T-cell (primary cell): Measurements from ENCODE around the gene DCUN1D2. TPM values are rescaled to one million over a fixed set of nuclear protein-coding genes. Genes with fewer than 3 reads are reported as not detected.

Experiments
- ATAC-seq, 4 experiments: fragments of 200-7000 bp in 3 of 4; fragments of 150-1000 bp in 1 of 4; cut with Tn5 transposase; replicated peaks in 1 of 4; 1 replicate in 3 of 4; 2 replicates in 1 of 4; pipeline ENCODE4 v1.10.0; 2021; ENCODE audit warnings: moderate library complexity in 3 of 4, mild to moderate bottlenecking in 2 of 4, moderate number of reproducible peaks in 1 of 4
- CTCF ChIA-PET, 2 donors: fragments of 300-600 bp; sonication (Branson Sonifier 250); formaldehyde crosslinking; loops; one replicate each; lab custom pipeline; 2022; ENCODE audit warnings: antibody characterized with exemption in 2 of 2; lab: Charles Lee
- POLR2A ChIA-PET, 2 donors: fragments of 300-600 bp; sonication (Branson Sonifier 250); formaldehyde crosslinking; loops; one replicate each; lab custom pipeline; 2022; ENCODE audit warnings: antibody characterized with exemption in 2 of 2; lab: Charles Lee
- DNase-seq, 35 experiments: peaks; one replicate each; pipeline versions ENCODE4 v3.0.0 to v3.0.0-alpha.2; 2013 to 2023
- H3K27ac ChIP-seq: one replicate; pipeline ENCODE4 v1.5.1; 2013; ENCODE audit warnings: low read length
- H3K27me3 ChIP-seq, 2 experiments: replicated peaks in 1 of 2; 1 replicate in 1 of 2; 2 replicates in 1 of 2; pipeline versions ENCODE4 v1.6.1 to v1.7.0; 2013; ENCODE audit warnings: low read length in 1 of 2, mixed read lengths in 1 of 2; ENCODE audit not compliant: control insufficient read depth in 2 of 2, insufficient read depth in 2 of 2; ENCODE audit errors: extremely low read depth in 1 of 2
- H3K36me3 ChIP-seq, 2 donors: 1 replicate in 1 of 2; 2 replicates in 1 of 2; pipeline versions ENCODE4 v1.6.1 to v1.7.0; 2013; ENCODE audit warnings: low read length in 1 of 2; ENCODE audit not compliant: control insufficient read depth in 2 of 2, insufficient read depth in 1 of 2; ENCODE audit errors: extremely low read depth in 1 of 2
- H3K4me1 ChIP-seq, 2 experiments: 1 replicate in 1 of 2; 2 replicates in 1 of 2; pipeline versions ENCODE4 v1.6.1 to v1.7.0; 2013; ENCODE audit warnings: low read length in 2 of 2, mixed read lengths in 1 of 2; ENCODE audit not compliant: insufficient read depth in 2 of 2, control insufficient read depth in 1 of 2; ENCODE audit errors: extremely low read depth in 1 of 2
- H3K4me3 ChIP-seq, 2 donors: 1 replicate in 1 of 2; 2 replicates in 1 of 2; pipeline versions ENCODE4 v1.5.1 to v1.7.0; 2013; ENCODE audit warnings: mild to moderate bottlenecking in 2 of 2, low read length in 1 of 2, moderate library complexity in 1 of 2; ENCODE audit not compliant: control insufficient read depth in 1 of 2; ENCODE audit errors: extremely low read depth in 1 of 2
- H3K9me3 ChIP-seq: 2 replicates; pipeline ENCODE4 v1.7.0; 2013
- H3K27ac Mint-ChIP-seq, 2 donors: one replicate each; pipeline ENCODE4 v1.8.0; 2020 to 2021; ENCODE audit warnings: mild to moderate bottlenecking in 2 of 2, mixed read lengths in 2 of 2
- H3K27me3 Mint-ChIP-seq, 2 donors: one replicate each; pipeline ENCODE4 v1.8.0; 2021 to 2022; ENCODE audit warnings: mixed read lengths in 2 of 2
- H3K36me3 Mint-ChIP-seq: one replicate; pipeline ENCODE4 v1.8.0; 2021; ENCODE audit warnings: mixed read lengths
- H3K4me1 Mint-ChIP-seq, 3 donors: one replicate each; pipeline ENCODE4 v1.8.0; 2020 to 2022; ENCODE audit warnings: mixed read lengths in 3 of 3, mild to moderate bottlenecking in 1 of 3
- H3K4me3 Mint-ChIP-seq, 3 donors: one replicate each; pipeline ENCODE4 v1.8.0; 2020 to 2022; ENCODE audit warnings: mild to moderate bottlenecking in 3 of 3, mixed read lengths in 3 of 3, moderate library complexity in 3 of 3
- H3K9me3 Mint-ChIP-seq, 3 donors: one replicate each; pipeline ENCODE4 v1.8.0; 2020 to 2022; ENCODE audit warnings: mixed read lengths in 3 of 3
- WGBS: methylation state at CpG from one replicate; pipeline ENCODE4 v1.1.5; 2013; ENCODE audit warnings: missing lambda C conversion rate; ENCODE audit not compliant: insufficient coverage; 5-methylcytosine and 5-hydroxymethylcytosine counted together
- total RNA-seq, 35 experiments: library from RNA in 6 of 35; stranded (reverse) in 6 of 35; fragments of 120-200 nt in 1 of 35; gene quantifications; one replicate each; pipeline versions ENCODE4 v1.2.1 to v1.2.4 and lab custom pipeline; 2013 to 2026

DCUN1D2 gene
- total RNA-seq, 5 donors from 2014 or later (not counting 1 experiment from before 2014, with no cell fraction given) = 18.7 to 27.7 (median 25.3) TPM

- no peaks in the 10 kb centered on the region for H3K4me1 ChIP-seq
- no peak overlapping the region for H3K27ac Mint-ChIP-seq
- peaks cover 15 to 29% of the 10 kb centered on the region in 2 donors for H3K36me3 ChIP-seq
- H3K27ac ChIP-seq = no peak overlapping the region
- ChIA-PET CTCF (no interaction called here), POLR2A (no interaction called here)
- H3K9me3 ChIP-seq = no peaks in the 10 kb centered on the region
- peaks cover 39% of the 10 kb centered on the region for H3K36me3 Mint-ChIP-seq
- no peaks in the 10 kb centered on the region for H3K9me3 Mint-ChIP-seq
- no peaks in the 10 kb centered on the region for H3K27me3 Mint-ChIP-seq
- H3K4me3 Mint-ChIP-seq = no peak overlapping the region
- ATAC-seq (no peak), DNase-seq (no peak)
- no peaks in the 10 kb centered on the region for H3K27me3 ChIP-seq
- WGBS = 96% methylated on average over 13 of the region's 18 CpGs
- no peaks in the 10 kb centered on the region for H3K4me1 Mint-ChIP-seq
- no peak overlapping the region for H3K4me3 ChIP-seq
Measured at GRCh38 chr13:113536461-113537110, 46.1 kb upstream of the DCUN1D2 start.

- Histone ChIP-seq H3K9me3 (no peaks in the 10 kb centered on the region), H3K36me3 (peaks cover 4 to 24% of the 10 kb centered on the region in 2 donors), H3K4me3 (no peak overlapping the region), H3K4me1 (no peaks in the 10 kb centered on the region), H3K27me3 (no peaks in the 10 kb centered on the region), H3K27ac (no peak overlapping the region)
- WGBS = 97% methylated on average over 10 of the region's 13 CpGs
- Mint-ChIP-seq H3K27me3 (no peaks in the 10 kb centered on the region), H3K4me1 (no peaks in the 10 kb centered on the region), H3K4me3 (no peak overlapping the region), H3K27ac (no peak overlapping the region), H3K9me3 (no peaks in the 10 kb centered on the region), H3K36me3 (peaks cover 34% of the 10 kb centered on the region)
- ATAC-seq = no peak
- no peak for DNase-seq
- CTCF ChIA-PET = no interaction called here
- POLR2A ChIA-PET = no interaction called here
Measured at GRCh38 chr13:113535381-113535781, 44.9 kb upstream of the DCUN1D2 start.

- Mint-ChIP-seq H3K4me3 (no peak overlapping the region), H3K27ac (no peak overlapping the region), H3K36me3 (peaks cover 33% of the 10 kb centered on the region), H3K9me3 (no peaks in the 10 kb centered on the region), H3K4me1 (no peaks in the 10 kb centered on the region), H3K27me3 (no peaks in the 10 kb centered on the region)
- Histone ChIP-seq H3K27me3 (no peaks in the 10 kb centered on the region), H3K36me3 (peaks cover 0 to 22% of the 10 kb centered on the region in 2 donors), H3K4me3 (no peak overlapping the region), H3K4me1 (no peaks in the 10 kb centered on the region), H3K27ac (no peak overlapping the region), H3K9me3 (no peaks in the 10 kb centered on the region)
- ChIA-PET POLR2A (no interaction called here), CTCF (no interaction called here)
- WGBS = 100% methylated on average over 3 of the region's 12 CpGs
- ATAC-seq (no peak), DNase-seq (no peak)
Measured at GRCh38 chr13:113534236-113534860, 43.8 kb upstream of the DCUN1D2 start.

- Mint-ChIP-seq H3K9me3 (no peaks in the 10 kb centered on the region), H3K36me3 (peaks cover 41% of the 10 kb centered on the region), H3K27me3 (no peaks in the 10 kb centered on the region), H3K4me3 (no peak overlapping the region), H3K4me1 (no peaks in the 10 kb centered on the region), H3K27ac (no peak overlapping the region)
- ATAC-seq = no peak
- POLR2A ChIA-PET = no interaction called here
- Histone ChIP-seq H3K27me3 (no peaks in the 10 kb centered on the region), H3K4me1 (no peaks in the 10 kb centered on the region), H3K27ac (no peak overlapping the region), H3K9me3 (no peaks in the 10 kb centered on the region), H3K4me3 (no peak overlapping the region), H3K36me3 (peaks cover 0 to 15% of the 10 kb centered on the region in 2 donors)
- CTCF ChIA-PET = no interaction called here
- WGBS = 95% methylated on average over 19 of the region's 24 CpGs
- no peak for DNase-seq
Measured at GRCh38 chr13:113533161-113533840, 42.8 kb upstream of the DCUN1D2 start.

GRCh38 chr13:113532156-113532806 is 41.8 kb upstream of the DCUN1D2 start:
- H3K4me1 Mint-ChIP-seq = peaks cover 0 to 3% (median 0%) of the 10 kb centered on the region in 3 donors
- no peaks in the 10 kb centered on the region for H3K4me1 ChIP-seq
- H3K27ac Mint-ChIP-seq = no peak overlapping the region
- DNase-seq (no peak), ATAC-seq (no peak)
- ChIA-PET CTCF (no interaction called here), POLR2A (no interaction called here)
- H3K9me3 Mint-ChIP-seq = no peaks in the 10 kb centered on the region
- H3K27me3 ChIP-seq = no peaks in the 10 kb centered on the region
- peaks cover 47% of the 10 kb centered on the region for H3K36me3 Mint-ChIP-seq
- H3K36me3 ChIP-seq = peaks cover 0 to 23% of the 10 kb centered on the region in 2 donors
- 92% methylated on average over 13 of the region's 16 CpGs for WGBS
- H3K4me3 Mint-ChIP-seq = no peak overlapping the region
- no peaks in the 10 kb centered on the region for H3K27me3 Mint-ChIP-seq
- no peaks in the 10 kb centered on the region for H3K9me3 ChIP-seq
- no peak overlapping the region for H3K4me3 ChIP-seq
- H3K27ac ChIP-seq = no peak overlapping the region

GRCh38 chr13:113531041-113531873 is 40.7 kb upstream of the DCUN1D2 start:
- peaks cover 0 to 29% of the 10 kb centered on the region in 2 donors for H3K36me3 ChIP-seq
- ChIA-PET POLR2A (no interaction called here), CTCF (no interaction called here)
- no peaks in the 10 kb centered on the region for H3K27me3 ChIP-seq
- no peaks in the 10 kb centered on the region for H3K4me1 ChIP-seq
- no peak overlapping the region for H3K27ac ChIP-seq
- no peak overlapping the region for H3K4me3 ChIP-seq
- no peak overlapping the region for H3K27ac Mint-ChIP-seq
- H3K27me3 Mint-ChIP-seq = no peaks in the 10 kb centered on the region
- no peaks in the 10 kb centered on the region for H3K9me3 ChIP-seq
- DNase-seq (no peak), ATAC-seq (no peak)
- WGBS = 98% methylated on average over 48 of the region's 49 CpGs
- H3K9me3 Mint-ChIP-seq = no peaks in the 10 kb centered on the region
- H3K4me1 Mint-ChIP-seq = peaks cover 0 to 3% (median 0%) of the 10 kb centered on the region in 3 donors
- peaks cover 46% of the 10 kb centered on the region for H3K36me3 Mint-ChIP-seq
- H3K4me3 Mint-ChIP-seq = no peak overlapping the region
